Sigmoid colon (tissue), 4 donors: Measurements from ENCODE around the gene BRAF.

Experiments
- EP300 ChIP-seq, 4 donors: sonication (generic); formaldehyde crosslinking; IDR thresholded peaks; one replicate each; pipeline ENCODE4 v1.6.1; 2017; ENCODE audit warnings: antibody characterized with exemption in 4 of 4
- POLR2A ChIP-seq, 2 donors: fragments of 450-650 bp; IDR thresholded peaks; one replicate each; pipeline ENCODE4 v1.6.1; 2016; ENCODE audit warnings: antibody characterized with exemption in 2 of 2, mild to moderate bottlenecking in 2 of 2, moderate library complexity in 2 of 2
- POLR2AphosphoS5 ChIP-seq, 4 donors: sonication (generic); formaldehyde crosslinking; IDR thresholded peaks; one replicate each; pipeline ENCODE4 v1.6.1; 2017; ENCODE audit warnings: antibody characterized with exemption in 4 of 4
- TF ChIP-seq, protein P1 (sequence below), 4 experiments: fragments of 450-650 bp in 3 of 4; fragments of 200-600 bp in 1 of 4; IDR thresholded peaks; one replicate each; pipeline ENCODE4 v1.5.1; 2016 to 2019; ENCODE audit warnings: antibody characterized with exemption in 4 of 4, mild to moderate bottlenecking in 3 of 4, moderate library complexity in 2 of 4

DNA sequence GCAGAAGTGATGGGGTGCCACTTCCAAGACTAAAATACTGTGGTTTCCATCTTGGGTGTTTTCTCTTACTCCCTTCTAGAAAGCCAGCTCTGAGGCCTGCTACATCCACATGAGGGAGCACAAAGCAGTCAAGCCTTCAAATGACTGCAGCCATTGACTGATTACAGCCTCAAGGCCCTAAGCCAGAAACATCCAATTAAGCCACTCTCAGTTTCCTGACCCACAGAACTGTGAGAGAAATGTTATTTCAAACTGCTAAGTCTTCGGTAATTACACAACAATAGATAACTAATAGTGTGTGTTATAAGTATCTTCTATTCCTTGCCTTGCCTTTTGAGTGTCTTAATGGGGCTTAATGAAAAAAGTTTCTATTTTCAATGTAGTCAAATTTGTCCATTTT lies 24.8 kb downstream of the BRAF start:
- TF ChIP-seq, protein P1, sequence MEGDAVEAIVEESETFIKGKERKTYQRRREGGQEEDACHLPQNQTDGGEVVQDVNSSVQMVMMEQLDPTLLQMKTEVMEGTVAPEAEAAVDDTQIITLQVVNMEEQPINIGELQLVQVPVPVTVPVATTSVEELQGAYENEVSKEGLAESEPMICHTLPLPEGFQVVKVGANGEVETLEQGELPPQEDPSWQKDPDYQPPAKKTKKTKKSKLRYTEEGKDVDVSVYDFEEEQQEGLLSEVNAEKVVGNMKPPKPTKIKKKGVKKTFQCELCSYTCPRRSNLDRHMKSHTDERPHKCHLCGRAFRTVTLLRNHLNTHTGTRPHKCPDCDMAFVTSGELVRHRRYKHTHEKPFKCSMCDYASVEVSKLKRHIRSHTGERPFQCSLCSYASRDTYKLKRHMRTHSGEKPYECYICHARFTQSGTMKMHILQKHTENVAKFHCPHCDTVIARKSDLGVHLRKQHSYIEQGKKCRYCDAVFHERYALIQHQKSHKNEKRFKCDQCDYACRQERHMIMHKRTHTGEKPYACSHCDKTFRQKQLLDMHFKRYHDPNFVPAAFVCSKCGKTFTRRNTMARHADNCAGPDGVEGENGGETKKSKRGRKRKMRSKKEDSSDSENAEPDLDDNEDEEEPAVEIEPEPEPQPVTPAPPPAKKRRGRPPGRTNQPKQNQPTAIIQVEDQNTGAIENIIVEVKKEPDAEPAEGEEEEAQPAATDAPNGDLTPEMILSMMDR (IDR thresholded peaks at IDR 0.05), result no peak
- TF ChIP-seq EP300 (IDR thresholded peaks at IDR 0.05), result no peak
- no peak for TF ChIP-seq POLR2A (IDR thresholded peaks at IDR 0.05)
- no peak for TF ChIP-seq POLR2AphosphoS5 (IDR thresholded peaks at IDR 0.05)
